IMR-90 (cell line): ENCODE measurements around the gene PTHLH. TPM values are rescaled to one million over a fixed set of nuclear protein-coding genes. Genes with fewer than 3 reads are reported as not detected.
A peak's percentile ranks its signal among the peaks of the same experiment; 100 is the strongest.

Experiments used
- ATAC-seq: fragments of 200-7000 bp; cut with Tn5 transposase; 2 replicates; pipeline ENCODE4 v1.9.1; 2020; ENCODE audit warnings: low read depth, mild to moderate bottlenecking, moderate library complexity
- BruUV-seq: library from RNA; stranded (reverse); fragments of 400-500 nt; replicated peaks from 2 replicates; lab custom pipeline; 2021; lab: Mats Ljungman, UMichigan
- CTCF ChIA-PET: fragments of 300-600 bp; formaldehyde crosslinking; extraction: SDS; loops from one replicate; lab custom pipeline; 2021; ENCODE audit warnings: antibody characterized with exemption; lab: Yijun Ruan, JAX
- POLR2A ChIA-PET: fragments of 300-600 bp; sonication (Branson Sonifier 250); formaldehyde crosslinking; loops from one replicate; lab custom pipeline; 2022; ENCODE audit warnings: antibody characterized with exemption; ENCODE audit not compliant: unreplicated experiment; lab: Charles Lee
- DNase-seq: peaks from one replicate; pipeline ENCODE4 v3.0.0; 2013
- H2AFZ ChIP-seq: replicated peaks from 2 replicates; pipeline ENCODE3; 2013; ENCODE audit warnings: low read length, mild to moderate bottlenecking; ENCODE audit not compliant: poor library complexity
- H2AK5ac ChIP-seq: 2 replicates; pipeline ENCODE4 v1.6.1; 2013; ENCODE audit warnings: low read depth, low read length, inconsistent platforms
- H2AK9ac ChIP-seq: replicated peaks from 2 replicates; pipeline ENCODE3; 2013; ENCODE audit warnings: mild to moderate bottlenecking, low read depth, low read length, moderate library complexity; ENCODE audit not compliant: poor library complexity
- H2BK120ac ChIP-seq: 2 replicates; pipeline ENCODE4 v1.6.1; 2013; ENCODE audit warnings: low read depth, low read length, inconsistent platforms
- H2BK15ac ChIP-seq: 3 replicates; pipeline ENCODE4 v1.6.1; 2013; ENCODE audit warnings: low read depth, low read length, inconsistent platforms
- H2BK20ac ChIP-seq: 2 replicates; pipeline ENCODE4 v1.6.1; 2013; ENCODE audit warnings: low read depth, mild to moderate bottlenecking, inconsistent platforms, low read length, moderate library complexity
- H2BK5ac ChIP-seq: 2 replicates; pipeline ENCODE4 v1.6.1; 2013; ENCODE audit warnings: mild to moderate bottlenecking, low read depth, low read length, inconsistent platforms; ENCODE audit not compliant: poor library complexity, severe bottlenecking
- H3K14ac ChIP-seq: replicated peaks from 2 replicates; pipeline ENCODE4 v1.6.1; 2013; ENCODE audit warnings: low read depth, low read length, inconsistent platforms
- H3K18ac ChIP-seq: 2 replicates; pipeline ENCODE4 v1.6.1; 2013; ENCODE audit warnings: low read depth, low read length, control low read depth
- H3K23ac ChIP-seq: 2 replicates; pipeline ENCODE4 v1.6.1; 2013; ENCODE audit warnings: low read depth, low read length, inconsistent platforms
- H3K27ac ChIP-seq: 2 replicates; pipeline ENCODE4 v1.5.1; 2013; ENCODE audit warnings: mild to moderate bottlenecking, control low read depth, low read length; ENCODE audit not compliant: insufficient read depth
- H3K27me3 ChIP-seq: 2 replicates; pipeline ENCODE4 v1.6.1; 2013; ENCODE audit warnings: low read length; ENCODE audit not compliant: control insufficient read depth, insufficient read depth
- H3K36me3 ChIP-seq: 2 replicates; pipeline ENCODE4 v1.6.1; 2013; ENCODE audit warnings: low read length, mixed read lengths; ENCODE audit not compliant: control insufficient read depth, insufficient read depth
- H3K4ac ChIP-seq: 2 replicates; pipeline ENCODE4 v1.6.1; 2013; ENCODE audit warnings: low read depth, low read length, inconsistent platforms
- H3K4me1 ChIP-seq: 2 replicates; pipeline ENCODE4 v1.6.1; 2013; ENCODE audit warnings: low read length, mixed read lengths; ENCODE audit not compliant: control insufficient read depth, insufficient read depth
- H3K4me2 ChIP-seq: 2 replicates; pipeline ENCODE4 v1.6.1; 2013; ENCODE audit warnings: low read depth, mild to moderate bottlenecking, control low read depth, low read length, moderate library complexity
- H3K4me3 ChIP-seq: 2 replicates; pipeline ENCODE4 v1.5.1; 2013; ENCODE audit warnings: low read depth, mild to moderate bottlenecking, control low read depth, low read length, moderate library complexity; ENCODE audit not compliant: insufficient read depth
- H3K56ac ChIP-seq: 2 replicates; pipeline ENCODE4 v1.6.1; 2013; ENCODE audit warnings: low read length, inconsistent platforms; ENCODE audit not compliant: insufficient read depth; ENCODE audit errors: extremely low read depth
- H3K79me1 ChIP-seq, 2 experiments: 2 replicates each; pipeline ENCODE4 v1.6.1; 2013; ENCODE audit warnings: low read length in 2 of 2, inconsistent platforms in 1 of 2, low read depth in 1 of 2
- H3K9ac ChIP-seq: 2 replicates; pipeline ENCODE4 v1.6.1; 2013; ENCODE audit warnings: low read depth, low read length, control low read depth
- H3K9me1 ChIP-seq: 2 replicates; pipeline ENCODE4 v1.6.1; 2013; ENCODE audit warnings: low read length, inconsistent platforms; ENCODE audit not compliant: insufficient read depth
- H3K9me3 ChIP-seq: 2 replicates; pipeline ENCODE4 v1.6.1; 2013; ENCODE audit warnings: low read length; ENCODE audit not compliant: control insufficient read depth, insufficient read depth
- H4K20me1 ChIP-seq: 2 replicates; pipeline ENCODE4 v1.6.1; 2013; ENCODE audit warnings: low read length, inconsistent platforms; ENCODE audit not compliant: insufficient read depth
- H4K5ac ChIP-seq: 2 replicates; pipeline ENCODE4 v1.6.1; 2013; ENCODE audit warnings: mild to moderate bottlenecking, low read depth, low read length, control low read depth
- H4K8ac ChIP-seq, 2 experiments: 2 replicates each; pipeline ENCODE4 v1.6.1; 2013; ENCODE audit warnings: low read depth in 2 of 2, low read length in 2 of 2, control low read depth in 1 of 2, inconsistent platforms in 1 of 2
- H4K91ac ChIP-seq: 2 replicates; pipeline ENCODE4 v1.6.1; 2013; ENCODE audit warnings: low read depth, low read length, inconsistent platforms; ENCODE audit not compliant: insufficient read depth
- BHLHE40 ChIP-seq: fragments of 150-350 bp; IDR thresholded peaks from 2 replicates; pipeline ENCODE4 v1.6.1; 2016; ENCODE audit warnings: mild to moderate bottlenecking, low read depth, low read length
- CEBPB ChIP-seq: IDR thresholded peaks from 2 replicates; pipeline ENCODE4 v1.6.1; 2012; ENCODE audit warnings: low read depth, low read length, improper control_type of control experiment
- CHD1 ChIP-seq: IDR thresholded peaks from 2 replicates; pipeline ENCODE4 v1.6.1; 2012; ENCODE audit warnings: low read depth, low read length, improper control_type of control experiment
- MAFK ChIP-seq: IDR thresholded peaks from 2 replicates; pipeline ENCODE4 v1.6.1; 2012; ENCODE audit warnings: low read depth, low read length, improper control_type of control experiment
- MXI1 ChIP-seq: IDR thresholded peaks from 2 replicates; pipeline ENCODE4 v1.6.1; 2012; ENCODE audit warnings: low read depth, mild to moderate bottlenecking, low read length, moderate library complexity, borderline replicate concordance
- NFE2L2 ChIP-seq: fragments of 150-350 bp; IDR thresholded peaks from 2 replicates; pipeline ENCODE4 v1.6.1; 2016; ENCODE audit warnings: low read depth, mild to moderate bottlenecking, low read length
- RFX5 ChIP-seq: IDR thresholded peaks from 2 replicates; pipeline ENCODE4 v1.8.0; 2012; ENCODE audit warnings: low read depth, mild to moderate bottlenecking, low read length, moderate library complexity
- SMC3 ChIP-seq: fragments of 150-350 bp; IDR thresholded peaks from 2 replicates; pipeline ENCODE4 v1.6.1; 2016; ENCODE audit warnings: low read depth, mild to moderate bottlenecking, antibody characterized with exemption, low read length, moderate library complexity
- WGBS, 2 experiments: methylation state at CpG; one replicate each; pipeline versions ENCODE4 v1.1.5 to v1.1.7; 2013; ENCODE audit warnings: missing lambda C conversion rate in 2 of 2; ENCODE audit not compliant: insufficient read length in 1 of 2; ENCODE audit errors: extremely low coverage in 2 of 2; 5-methylcytosine and 5-hydroxymethylcytosine counted together
- dilution Hi-C: fragments of 300-500 bp; cut with HindIII; formaldehyde crosslinking; loops from one replicate; pipeline ENCODE4 v1.14.3; 2018; ENCODE audit warnings: low sequenced_read_pairs; ENCODE audit not compliant: unreplicated experiment
- in situ Hi-C: fragments of 300-500 bp; cut with MboI; formaldehyde crosslinking; loops from 3 replicates; pipeline ENCODE4 v1.14.3; 2019; ENCODE audit warnings: low sequenced_read_pairs, inconsistent platforms, mixed read lengths
- intact Hi-C: fragments of 100-400 bp; cut with micrococcal nuclease; formaldehyde crosslinking; loops from 2 replicates; pipeline ENCODE4 v1.10.0; 2022
- polyA plus RNA-seq, 3 experiments: library from polyadenylated mRNA; depleted of rRNA; stranded (reverse); fragments of >200 nt; gene quantifications; 2 replicates each; pipeline ENCODE4 v1.2.3, GENCODE V29; 2012; ENCODE audit warnings: low replicate concordance in 1 of 3
- total RNA-seq: library from RNA; depleted of rRNA; stranded (reverse); fragments of >200 nt; gene quantifications from 2 replicates; pipeline ENCODE4 v1.2.3, GENCODE V29; 2012
- TF ChIP-seq, protein P1 (sequence below): fragments of 150-350 bp; IDR thresholded peaks from 2 replicates; pipeline ENCODE4 v1.6.1; 2017; ENCODE audit warnings: mild to moderate bottlenecking, antibody characterized with exemption, low read length, low read depth
- TF ChIP-seq, protein P2 (sequence below): fragments of 150-350 bp; IDR thresholded peaks from 2 replicates; pipeline ENCODE4 v1.6.1; 2016; ENCODE audit warnings: low read depth, mild to moderate bottlenecking, low read length, moderate library complexity, borderline replicate concordance
- TF ChIP-seq, protein P3 (sequence below): conservative IDR thresholded peaks from 2 replicates; pipeline ENCODE4 v1.5.1; 2012; ENCODE audit warnings: mild to moderate bottlenecking, low read depth, low read length, improper control_type of control experiment

PTHLH gene
- total and polyA plus RNA-seq, 2 of the 4 experiments (the other 2 are of a cell fraction): 0.36 to 1.3 TPM

DNA sequence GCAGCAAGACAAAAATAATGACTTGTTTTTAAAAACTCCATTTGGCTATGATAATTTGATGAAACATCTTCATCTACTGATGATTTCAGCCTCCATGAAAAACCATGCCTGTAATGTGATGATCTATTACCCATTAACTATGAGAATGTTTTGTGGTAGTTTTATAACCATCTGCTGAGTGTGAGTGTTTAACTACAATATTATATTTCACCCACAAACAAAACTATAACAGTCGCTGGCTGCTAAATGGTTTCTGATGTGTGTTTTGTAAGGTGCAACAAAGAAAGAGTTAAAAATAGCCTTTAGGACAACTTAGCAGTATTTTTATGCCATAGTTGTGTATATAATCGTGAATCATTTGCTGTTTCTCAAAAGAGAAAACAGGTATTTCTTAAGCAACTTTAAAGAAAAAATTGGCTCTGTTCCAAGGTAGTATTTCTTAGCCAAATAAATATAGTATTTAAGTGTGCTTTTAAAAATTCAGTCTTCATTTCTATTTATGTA, 4.9 kb downstream of the PTHLH start:
- Histone ChIP-seq H3K4me3 (no peak overlapping the region), H3K23ac (no peak overlapping the region), H3K27ac (no peak overlapping the region), H2BK5ac (no peak overlapping the region), H3K4me2 (no peak overlapping the region), H2AK9ac (no peak overlapping the region), H3K9me3 (no peaks in the 10 kb centered on the region), H3K14ac (no peak overlapping the region), H4K8ac (no peak overlapping the region), H2AFZ (no peak overlapping the region), H3K56ac (no peak overlapping the region), H2BK120ac (no peak overlapping the region), H4K5ac (no peak overlapping the region), H2BK20ac (no peak overlapping the region), H2BK15ac (no peak overlapping the region), H3K79me1 (no peaks in the 10 kb centered on the region), H3K27me3 (no peaks in the 10 kb centered on the region), H4K20me1 (no peaks in the 10 kb centered on the region), H3K9ac (no peak overlapping the region), H3K4me1 (peaks cover 5% of the 10 kb centered on the region), H4K91ac (no peak overlapping the region), H3K4ac (no peak overlapping the region), H3K36me3 (no peaks in the 10 kb centered on the region), H3K18ac (no peak overlapping the region), H3K9me1 (peaks cover 3% of the 10 kb centered on the region; the same call in 1 of the 2 replicates), H2AK5ac (no peak overlapping the region)
- no peak for ATAC-seq
- WGBS, 2 experiments: no CpG with 5 or more reads among the region's 2 CpGs
- POLR2A ChIA-PET: no interaction called here
- CTCF ChIA-PET: no interaction called here
- DNase-seq: peak; percentile 29
- intact Hi-C loops: loop anchor here (2.0 to 10.0 kb wide), 4 partner anchors 225 to 1027 kb away; partner anchors contain the start of gene CCDC91
- in situ Hi-C loops: loop anchor here (10.0 kb wide), 1 partner anchor 207 kb away; no protein-coding TSS in a partner anchor
- no TSS peak for BruUV-seq
- TF ChIP-seq CHD1: no peak
- no peak for TF ChIP-seq MAFK
- no peak for TF ChIP-seq RFX5
- TF ChIP-seq MXI1: no peak
- TF ChIP-seq, protein P1, sequence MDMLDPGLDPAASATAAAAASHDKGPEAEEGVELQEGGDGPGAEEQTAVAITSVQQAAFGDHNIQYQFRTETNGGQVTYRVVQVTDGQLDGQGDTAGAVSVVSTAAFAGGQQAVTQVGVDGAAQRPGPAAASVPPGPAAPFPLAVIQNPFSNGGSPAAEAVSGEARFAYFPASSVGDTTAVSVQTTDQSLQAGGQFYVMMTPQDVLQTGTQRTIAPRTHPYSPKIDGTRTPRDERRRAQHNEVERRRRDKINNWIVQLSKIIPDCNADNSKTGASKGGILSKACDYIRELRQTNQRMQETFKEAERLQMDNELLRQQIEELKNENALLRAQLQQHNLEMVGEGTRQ: no peak
- TF ChIP-seq SMC3: no peak
- TF ChIP-seq, protein P2, sequence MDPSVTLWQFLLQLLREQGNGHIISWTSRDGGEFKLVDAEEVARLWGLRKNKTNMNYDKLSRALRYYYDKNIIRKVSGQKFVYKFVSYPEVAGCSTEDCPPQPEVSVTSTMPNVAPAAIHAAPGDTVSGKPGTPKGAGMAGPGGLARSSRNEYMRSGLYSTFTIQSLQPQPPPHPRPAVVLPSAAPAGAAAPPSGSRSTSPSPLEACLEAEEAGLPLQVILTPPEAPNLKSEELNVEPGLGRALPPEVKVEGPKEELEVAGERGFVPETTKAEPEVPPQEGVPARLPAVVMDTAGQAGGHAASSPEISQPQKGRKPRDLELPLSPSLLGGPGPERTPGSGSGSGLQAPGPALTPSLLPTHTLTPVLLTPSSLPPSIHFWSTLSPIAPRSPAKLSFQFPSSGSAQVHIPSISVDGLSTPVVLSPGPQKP: no peak
- no peak for TF ChIP-seq BHLHE40
- TF ChIP-seq CEBPB: no peak
- TF ChIP-seq NFE2L2: no peak
- TF ChIP-seq, protein P3, sequence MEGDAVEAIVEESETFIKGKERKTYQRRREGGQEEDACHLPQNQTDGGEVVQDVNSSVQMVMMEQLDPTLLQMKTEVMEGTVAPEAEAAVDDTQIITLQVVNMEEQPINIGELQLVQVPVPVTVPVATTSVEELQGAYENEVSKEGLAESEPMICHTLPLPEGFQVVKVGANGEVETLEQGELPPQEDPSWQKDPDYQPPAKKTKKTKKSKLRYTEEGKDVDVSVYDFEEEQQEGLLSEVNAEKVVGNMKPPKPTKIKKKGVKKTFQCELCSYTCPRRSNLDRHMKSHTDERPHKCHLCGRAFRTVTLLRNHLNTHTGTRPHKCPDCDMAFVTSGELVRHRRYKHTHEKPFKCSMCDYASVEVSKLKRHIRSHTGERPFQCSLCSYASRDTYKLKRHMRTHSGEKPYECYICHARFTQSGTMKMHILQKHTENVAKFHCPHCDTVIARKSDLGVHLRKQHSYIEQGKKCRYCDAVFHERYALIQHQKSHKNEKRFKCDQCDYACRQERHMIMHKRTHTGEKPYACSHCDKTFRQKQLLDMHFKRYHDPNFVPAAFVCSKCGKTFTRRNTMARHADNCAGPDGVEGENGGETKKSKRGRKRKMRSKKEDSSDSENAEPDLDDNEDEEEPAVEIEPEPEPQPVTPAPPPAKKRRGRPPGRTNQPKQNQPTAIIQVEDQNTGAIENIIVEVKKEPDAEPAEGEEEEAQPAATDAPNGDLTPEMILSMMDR: no peak
- dilution Hi-C loops: no loop called here
